OCI-LY7 (cell line): ENCODE measurements around the gene CORO2B. TPM values are rescaled to one million over a fixed set of nuclear protein-coding genes. Genes with fewer than 3 reads are reported as not detected.

Source experiments
- BruUV-seq: library from RNA; stranded (reverse); fragments of 400-500 nt; replicated peaks from 2 replicates; lab custom pipeline; 2021; lab: Mats Ljungman, UMichigan
- CTCF ChIA-PET: fragments of 300-600 bp; sonication (Branson Sonifier 250); formaldehyde crosslinking; loops from one replicate; lab custom pipeline; 2022; ENCODE audit warnings: antibody characterized with exemption; ENCODE audit not compliant: unreplicated experiment; lab: Charles Lee
- POLR2A ChIA-PET: fragments of 300-600 bp; sonication (Branson Sonifier 250); formaldehyde crosslinking; loops from one replicate; lab custom pipeline; 2022; ENCODE audit warnings: antibody characterized with exemption; lab: Charles Lee
- DNase-seq: peaks from one replicate; pipeline ENCODE4 v3.0.0-alpha.2; 2015; ENCODE audit warnings: low spot score
- H2AFZ ChIP-seq: fragments of 200-600 bp; sonication (generic), shearing (Covaris generic); 2 replicates; pipeline ENCODE4 v1.6.1; 2014; ENCODE audit warnings: mild to moderate bottlenecking, antibody characterized with exemption, low read length, moderate library complexity
- H3K27ac ChIP-seq: fragments of 200-600 bp; sonication (generic); 2 replicates; pipeline ENCODE4 v1.5.1; 2014; ENCODE audit warnings: mixed run types, low read depth, mild to moderate bottlenecking, moderate library complexity, low read length, inconsistent platforms; ENCODE audit not compliant: poor library complexity, severe bottlenecking
- H3K36me3 ChIP-seq: fragments of 200-600 bp; sonication (generic); 2 replicates; pipeline ENCODE4 v1.6.1; 2014; ENCODE audit warnings: mild to moderate bottlenecking, antibody characterized with exemption, low read length, moderate library complexity, mixed read lengths; ENCODE audit not compliant: insufficient read depth
- H3K4me1 ChIP-seq: fragments of 200-600 bp; sonication (generic); 2 replicates; pipeline ENCODE4 v1.5.1; 2014; ENCODE audit warnings: mild to moderate bottlenecking, low read length; ENCODE audit not compliant: insufficient read depth, poor library complexity, severe bottlenecking
- H3K4me2 ChIP-seq: fragments of 200-600 bp; sonication (generic); 2 replicates; pipeline ENCODE4 v1.6.1; 2014; ENCODE audit warnings: mild to moderate bottlenecking, low read length
- H3K4me3 ChIP-seq: fragments of 200-600 bp; sonication (generic); 2 replicates; pipeline ENCODE4 v1.5.1; 2014; ENCODE audit warnings: mild to moderate bottlenecking, low read depth, low read length; ENCODE audit not compliant: poor library complexity, severe bottlenecking
- H3K79me2 ChIP-seq: fragments of 200-600 bp; sonication (generic); 2 replicates; pipeline ENCODE4 v1.6.1; 2016; ENCODE audit warnings: low read depth, mild to moderate bottlenecking, low read length, moderate library complexity, mixed read lengths; ENCODE audit not compliant: insufficient read depth
- H3K9me2 ChIP-seq: fragments of 200-600 bp; sonication (generic); 2 replicates; pipeline ENCODE4 v1.6.1; 2016; ENCODE audit warnings: mild to moderate bottlenecking, low read length, mixed read lengths; ENCODE audit not compliant: insufficient read depth
- H3K9me3 ChIP-seq: fragments of 200-600 bp; sonication (generic); 2 replicates; pipeline ENCODE4 v1.6.1; 2014; ENCODE audit warnings: mild to moderate bottlenecking, mixed run types, low read length, mixed read lengths
- H4K20me1 ChIP-seq: fragments of 200-600 bp; sonication (generic); 2 replicates; pipeline ENCODE4 v1.6.1; 2014; ENCODE audit warnings: mild to moderate bottlenecking, antibody characterized with exemption, low read length, moderate library complexity, mixed read lengths; ENCODE audit not compliant: insufficient read depth
- CTCF ChIP-seq: fragments of 200-600 bp; sonication (generic); conservative IDR thresholded peaks from 2 replicates; pipeline ENCODE4 v1.5.1; 2014; ENCODE audit warnings: mild to moderate bottlenecking, antibody characterized with exemption, low read length, moderate library complexity, mixed read lengths
- EZH2phosphoT487 ChIP-seq: fragments of 200-600 bp; sonication (generic); IDR thresholded peaks from 2 replicates; pipeline ENCODE4 v1.6.1; 2018; ENCODE audit warnings: low read depth, borderline replicate concordance, mild to moderate bottlenecking, mixed run types, antibody characterized with exemption, low read length, moderate library complexity, mixed read lengths
- intact Hi-C: fragments of 100-400 bp; cut with micrococcal nuclease; formaldehyde crosslinking; loops from one replicate; pipeline ENCODE4 v1.10.0; 2022; ENCODE audit not compliant: unreplicated experiment
- total RNA-seq, 2 experiments: library from RNA; depleted of rRNA in 1 of 2; stranded (reverse); fragments of >200 nt in 1 of 2; shearing (Covaris generic) in 1 of 2; gene quantifications; 2 replicates each; pipeline ENCODE4 v1.2.3, GENCODE V29; 2014 to 2022

Gene CORO2B
- total RNA-seq, 2 experiments from 2014 or later = 7.4 to 12.5 TPM

GRCh38 chr15:68585574-68586273 lies 6.9 kb downstream of the CORO2B start:
- Histone ChIP-seq H3K27ac (no peak overlapping the region), H3K4me2 (no peak overlapping the region; the same call in 1 of the 2 replicates), H2AFZ (no peak overlapping the region), H3K9me2 (no peaks in the 10 kb centered on the region), H3K4me1 (peaks cover 81% of the 10 kb centered on the region), H3K79me2 (peaks cover 65% of the 10 kb centered on the region; the same call in 1 of the 2 replicates), H3K36me3 (no peaks in the 10 kb centered on the region; the same call in 1 of the 2 replicates), H3K4me3 (no peak overlapping the region), H3K9me3 (no peaks in the 10 kb centered on the region), H4K20me1 (0 out of 2 replicates have a peak, but pooled peaks cover 4% of the 10 kb centered on the region)
- ChIA-PET POLR2A (interaction anchor here (1.4 to 1.9 kb wide), 2 partner anchors 47 to 49 kb away, joined by 3 to 5 read pairs; no protein-coding TSS in a partner anchor), CTCF (no interaction called here)
- TF ChIP-seq CTCF (no peak), EZH2phosphoT487 (no peak)
- no TSS peak for BruUV-seq
- intact Hi-C loops = no loop called here
- no peak for DNase-seq

- intact Hi-C loops = no loop called here
- Histone ChIP-seq H3K4me3 (no peak overlapping the region), H3K9me2 (no peaks in the 10 kb centered on the region), H3K9me3 (no peaks in the 10 kb centered on the region), H3K4me1 (peaks cover 74% of the 10 kb centered on the region), H3K79me2 (peaks cover 58% of the 10 kb centered on the region; the same call in 1 of the 2 replicates), H3K4me2 (no peak overlapping the region), H4K20me1 (0 out of 2 replicates have a peak, but pooled peaks cover 4% of the 10 kb centered on the region), H3K27ac (no peak overlapping the region), H2AFZ (no peak overlapping the region), H3K36me3 (no peaks in the 10 kb centered on the region; the same call in 1 of the 2 replicates)
- ChIA-PET CTCF (no interaction called here), POLR2A (interaction anchor here (0.6 to 1.9 kb wide), 3 partner anchors 47 to 245 kb away, joined by 3 to 5 read pairs (median 3); no protein-coding TSS in a partner anchor)
- BruUV-seq = no TSS peak
- no peak for TF ChIP-seq EZH2phosphoT487
- no peak for TF ChIP-seq CTCF
- no peak for DNase-seq
These were observed 7.6 kb downstream of the CORO2B start for GRCh38 chr15:68586274-68586961.
